ENCODE results near the gene GDPD4. TPM values are rescaled to one million over a fixed set of nuclear protein-coding genes. Genes with fewer than 3 reads are reported as not detected.

GDPD4 gene
- total and polyA plus RNA-seq, 2 of the 4 experiments (the other 2 are of a cell fraction), result not detected

DNA sequence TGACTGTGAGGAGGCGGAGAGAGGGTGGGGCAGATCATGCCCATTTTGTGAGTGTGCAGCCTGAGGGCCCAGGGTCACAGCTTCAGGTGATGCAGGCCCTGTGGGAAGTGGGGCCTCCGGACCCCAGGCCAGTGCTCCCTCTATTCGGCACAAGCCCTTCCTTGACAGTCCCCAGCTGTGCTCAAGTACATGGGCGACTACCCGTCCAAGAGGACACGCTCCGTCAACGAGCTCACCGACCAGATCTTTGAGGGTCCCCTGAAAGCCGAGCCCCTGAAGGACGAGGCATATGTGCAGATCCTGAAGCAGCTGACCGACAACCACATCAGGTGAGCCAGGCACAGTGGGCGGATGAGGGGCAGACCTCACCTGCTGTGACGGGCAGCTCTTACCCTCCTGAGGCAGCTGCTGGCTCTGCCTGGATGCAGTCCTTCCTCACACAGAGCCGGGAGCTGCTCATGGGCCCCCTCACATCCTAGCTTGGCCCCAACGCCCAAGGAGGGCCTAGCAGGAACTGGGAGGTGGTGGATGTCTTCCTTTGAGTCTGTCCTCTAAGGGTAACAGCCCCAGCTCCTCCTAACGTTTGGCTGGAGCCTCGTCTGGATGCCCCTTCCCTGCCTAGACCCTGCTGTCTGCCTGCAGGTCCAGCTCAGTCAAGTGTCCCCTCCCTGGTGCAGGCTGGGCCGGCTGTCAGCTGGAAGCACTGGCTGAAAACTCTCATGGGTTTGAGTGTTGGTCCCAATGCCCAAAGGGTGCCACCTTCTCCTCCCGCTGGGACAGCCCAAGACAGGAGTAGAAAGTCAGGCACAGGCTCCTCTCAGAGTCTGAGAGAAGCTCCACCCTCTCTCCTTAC is 97.4 kb downstream of the GDPD4 start:
- ATAC-seq (ENCODE audit: low read depth) (no peak), DNase-seq (no peak)
- CTCF ChIA-PET, result interaction anchor here (0.6 kb wide), 1 partner anchor 288 kb away, joined by 6 read pairs; no protein-coding TSS in a partner anchor
- Histone ChIP-seq H3K4me2 (ENCODE audit: low read depth, low read length) (no peak overlapping the region), H2AK5ac (ENCODE audit: low read depth, low read length) (no peak overlapping the region), H3K27me3 (ENCODE audit: control insufficient read depth, insufficient read depth, low read length) (peaks cover 5% of the 10 kb centered on the region; the same call in 1 of the 2 replicates), H3K56ac (ENCODE audit: extremely low read depth, insufficient read depth, low read length) (no peak overlapping the region), H3K4ac (ENCODE audit: low read depth, low read length) (no peak overlapping the region), H2BK120ac (ENCODE audit: low read depth, low read length) (no peak overlapping the region), H3K9me3 (ENCODE audit: control insufficient read depth, insufficient read depth, low read length) (no peaks in the 10 kb centered on the region), H2BK15ac (ENCODE audit: low read depth, low read length) (no peak overlapping the region), H3K18ac (ENCODE audit: low read depth, low read length) (no peak overlapping the region), H3K9me1 (ENCODE audit: insufficient read depth, low read length) (no peaks in the 10 kb centered on the region; the same call in 1 of the 2 replicates), H3K27ac (ENCODE audit: insufficient read depth, low read length) (no peak overlapping the region), H2AK9ac (replicated peaks; ENCODE audit: low read depth, low read length, poor library complexity) (peak overlapping the region; percentile 0), H2BK20ac (ENCODE audit: low read depth, low read length) (no peak overlapping the region), H4K5ac (ENCODE audit: low read depth, low read length) (no peak overlapping the region), H2AFZ (replicated peaks; ENCODE audit: low read length, poor library complexity) (peak overlapping the region; percentile 32), H3K9ac (ENCODE audit: low read depth, low read length) (no peak overlapping the region), H3K4me3 (ENCODE audit: insufficient read depth, low read depth, low read length) (no peak overlapping the region), H3K36me3 (ENCODE audit: control insufficient read depth, insufficient read depth, low read length) (no peaks in the 10 kb centered on the region), H4K8ac (ENCODE audit: low read depth in 2 of 2, low read length in 2 of 2) (no peak overlapping the region), H3K23ac (ENCODE audit: low read depth, low read length) (no peak overlapping the region), H3K4me1 (ENCODE audit: control insufficient read depth, insufficient read depth, low read length) (no peaks in the 10 kb centered on the region), H3K79me1 (ENCODE audit: low read depth in 1 of 2, low read length in 2 of 2) (no peaks in the 10 kb centered on the region), H4K91ac (ENCODE audit: insufficient read depth, low read depth, low read length) (no peak overlapping the region), H4K20me1 (ENCODE audit: insufficient read depth, low read length) (no peaks in the 10 kb centered on the region), H3K14ac (replicated peaks; ENCODE audit: low read depth, low read length) (no peak overlapping the region), H2BK5ac (ENCODE audit: low read depth, low read length, poor library complexity, severe bottlenecking) (no peak overlapping the region)
- TF ChIP-seq MAZ (IDR thresholded peaks at IDR 0.05; ENCODE audit: borderline replicate concordance, low read depth, low read length), result no peak
- TF ChIP-seq MAFK (IDR thresholded peaks at IDR 0.05; ENCODE audit: low read depth, low read length), result no peak
- TF ChIP-seq CHD1 (IDR thresholded peaks at IDR 0.05; ENCODE audit: low read depth, low read length), result no peak
- no peak for TF ChIP-seq SMC3 (IDR thresholded peaks at IDR 0.05; ENCODE audit: low read depth, low read length)
- TF ChIP-seq FOS (IDR thresholded peaks at IDR 0.05; ENCODE audit: low read depth, low read length), result no peak
- TF ChIP-seq, protein P1, sequence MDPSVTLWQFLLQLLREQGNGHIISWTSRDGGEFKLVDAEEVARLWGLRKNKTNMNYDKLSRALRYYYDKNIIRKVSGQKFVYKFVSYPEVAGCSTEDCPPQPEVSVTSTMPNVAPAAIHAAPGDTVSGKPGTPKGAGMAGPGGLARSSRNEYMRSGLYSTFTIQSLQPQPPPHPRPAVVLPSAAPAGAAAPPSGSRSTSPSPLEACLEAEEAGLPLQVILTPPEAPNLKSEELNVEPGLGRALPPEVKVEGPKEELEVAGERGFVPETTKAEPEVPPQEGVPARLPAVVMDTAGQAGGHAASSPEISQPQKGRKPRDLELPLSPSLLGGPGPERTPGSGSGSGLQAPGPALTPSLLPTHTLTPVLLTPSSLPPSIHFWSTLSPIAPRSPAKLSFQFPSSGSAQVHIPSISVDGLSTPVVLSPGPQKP (IDR thresholded peaks at IDR 0.05; ENCODE audit: borderline replicate concordance, low read depth, low read length), result no peak
- TF ChIP-seq, protein P2, sequence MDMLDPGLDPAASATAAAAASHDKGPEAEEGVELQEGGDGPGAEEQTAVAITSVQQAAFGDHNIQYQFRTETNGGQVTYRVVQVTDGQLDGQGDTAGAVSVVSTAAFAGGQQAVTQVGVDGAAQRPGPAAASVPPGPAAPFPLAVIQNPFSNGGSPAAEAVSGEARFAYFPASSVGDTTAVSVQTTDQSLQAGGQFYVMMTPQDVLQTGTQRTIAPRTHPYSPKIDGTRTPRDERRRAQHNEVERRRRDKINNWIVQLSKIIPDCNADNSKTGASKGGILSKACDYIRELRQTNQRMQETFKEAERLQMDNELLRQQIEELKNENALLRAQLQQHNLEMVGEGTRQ (IDR thresholded peaks at IDR 0.05; ENCODE audit: low read depth, low read length), result no peak
- no peak for TF ChIP-seq POLR2A (IDR thresholded peaks at IDR 0.05; ENCODE audit: low read depth, low read length)
- dilution Hi-C loops (cut with HindIII; ENCODE audit: low sequenced_read_pairs, unreplicated experiment), result no loop called here
- intact Hi-C loops (cut with micrococcal nuclease), result no loop called here
- in situ Hi-C loops (cut with MboI; ENCODE audit: low sequenced_read_pairs), result no loop called here
- 100% methylated on average over 3 of the region's 20 CpGs; no CpG with 5 or more reads in 1 of the 2 experiments for WGBS, 2 experiments (ENCODE audit: extremely low coverage in 2 of 2, insufficient read length in 1 of 2)
- BruUV-seq (replicated peaks), result no TSS peak
- POLR2A ChIA-PET (ENCODE audit: unreplicated experiment), result no interaction called here
